ENCODE measurements around the gene ALLC.

DNA sequence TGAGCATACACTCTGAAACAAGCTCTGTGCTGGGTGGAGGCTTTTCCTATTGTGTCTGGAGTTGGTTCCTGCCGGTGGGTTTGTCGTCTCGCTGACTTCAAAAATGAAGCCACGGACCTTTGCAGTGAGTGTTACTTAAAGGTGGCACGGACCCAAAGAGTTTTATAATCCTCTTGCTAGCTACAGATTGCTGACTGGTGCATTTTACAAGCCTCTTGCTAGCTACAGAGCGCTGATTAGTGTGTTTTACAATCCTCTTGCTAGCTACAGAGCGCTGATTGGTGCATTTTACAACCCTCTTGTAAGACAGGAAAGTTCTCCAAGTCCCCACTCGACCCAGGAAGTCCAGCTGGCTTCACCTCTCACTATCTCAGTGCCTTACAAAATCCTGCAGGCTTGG is 60.7 kb downstream of the ALLC start:
- TF ChIP-seq CTCF (conservative IDR thresholded peaks at IDR 0.05 in 1 of 2, IDR thresholded peaks at IDR 0.05 in 1 of 2; ENCODE audit: extremely low read depth in 1 of 2, insufficient read depth in 1 of 2, low read depth in 1 of 2, low read length in 2 of 2) (no peak), EZH2 (IDR thresholded peaks at IDR 0.05; ENCODE audit: borderline replicate concordance, low read length) (no peak)
